ENCODE data around the gene GALC.
"Not testable (repeated sequence)": the region's sequence is repeated elsewhere in the genome, so short reads cannot be mapped to it uniquely, and the experiment has no call there.

Gene GALC

GRCh38 chr14:87992718-87993628 is at the start of gene GALC:
Gene GALC (minus strand): TSS chr14:87993182. CDS start chr14:87993164, 18 bp downstream.
- DNase-seq: no peak

GRCh38 chr14:88040146-88040545 is 47.2 kb upstream of the GALC start:
- no peak for DNase-seq

- DNase-seq: no peak
These were observed 46.2 kb upstream of the GALC start for GRCh38 chr14:88039197-88039596.

- no peak for DNase-seq
These were observed 44.3 kb upstream of the GALC start for GRCh38 chr14:88037325-88037724.

GRCh38 chr14:88036422-88036821 is 43.4 kb upstream of the GALC start:
- no peak for DNase-seq

- DNase-seq: no peak
These were observed 41.1 kb upstream of the GALC start for GRCh38 chr14:88034076-88034475.

GRCh38 chr14:88032373-88032772 is 39.4 kb upstream of the GALC start:
- DNase-seq: no peak

GRCh38 chr14:88030892-88031291 is 37.9 kb upstream of the GALC start:
- DNase-seq: no peak

- no peak for DNase-seq
These were observed 37.1 kb upstream of the GALC start for GRCh38 chr14:88030079-88030478.

GRCh38 chr14:88029500-88029899 is 36.5 kb upstream of the GALC start:
- DNase-seq: no peak

GRCh38 chr14:88026890-88027289 is 33.9 kb upstream of the GALC start:
- no peak for DNase-seq

- DNase-seq: no peak
These were observed 32.3 kb upstream of the GALC start for GRCh38 chr14:88025313-88025712.

GRCh38 chr14:88024252-88025086 is 31.5 kb upstream of the GALC start:
- DNase-seq: not testable (repeated sequence)

- no peak for DNase-seq
These were observed 30.7 kb upstream of the GALC start for GRCh38 chr14:88023658-88024187.

GRCh38 chr14:88017535-88017934 is 24.6 kb upstream of the GALC start:
- DNase-seq: no peak

- DNase-seq: no peak
These were observed 23.8 kb upstream of the GALC start for GRCh38 chr14:88016768-88017167.

- peak; percentile 23 for DNase-seq
These were observed 20.9 kb upstream of the GALC start for GRCh38 chr14:88013750-88014349.

- no peak for DNase-seq
These were observed 19.5 kb upstream of the GALC start for GRCh38 chr14:88012495-88012894.

- DNase-seq: no peak
These were observed 17.3 kb upstream of the GALC start for GRCh38 chr14:88010331-88010730.

GRCh38 chr14:88009486-88009885 is 16.5 kb upstream of the GALC start:
- DNase-seq: no peak

- no peak for DNase-seq
These were observed 15.2 kb upstream of the GALC start for GRCh38 chr14:88008039-88008742.

GRCh38 chr14:88007608-88008007 is 14.6 kb upstream of the GALC start:
- DNase-seq: no peak
